Omental fat pad (tissue), 4 donors: Measurements from ENCODE around the gene ANXA7. TPM values are rescaled to one million over a fixed set of nuclear protein-coding genes. Genes with fewer than 3 reads are reported as not detected.

ENCODE experiments used
- ATAC-seq: fragments of 150-250 bp; one replicate; pipeline ENCODE4 v1.9.1; 2016; ENCODE audit warnings: mild to moderate bottlenecking, moderate library complexity; ENCODE audit not compliant: low FRiP score
- DNase-seq: peaks from one replicate; pipeline ENCODE4 v3.0.0-alpha.2; 2019; ENCODE audit warnings: low spot score
- total RNA-seq, 4 donors: library from RNA; depleted of rRNA; stranded (reverse); fragments of >200 nt; gene quantifications; one replicate each; pipeline ENCODE4 v1.1.0, GENCODE V29; 2016
- TF ChIP-seq, protein P1 (sequence below), 3 donors: fragments of 450-650 bp; IDR thresholded peaks; one replicate each; pipeline ENCODE4 v1.5.1; 2016 to 2017; ENCODE audit warnings: antibody characterized with exemption in 3 of 3, mild to moderate bottlenecking in 3 of 3, moderate library complexity in 2 of 3

The ANXA7 gene
- total RNA-seq, 4 donors from 2014 or later, result 99.6 to 115 (median 112) TPM

DNA sequence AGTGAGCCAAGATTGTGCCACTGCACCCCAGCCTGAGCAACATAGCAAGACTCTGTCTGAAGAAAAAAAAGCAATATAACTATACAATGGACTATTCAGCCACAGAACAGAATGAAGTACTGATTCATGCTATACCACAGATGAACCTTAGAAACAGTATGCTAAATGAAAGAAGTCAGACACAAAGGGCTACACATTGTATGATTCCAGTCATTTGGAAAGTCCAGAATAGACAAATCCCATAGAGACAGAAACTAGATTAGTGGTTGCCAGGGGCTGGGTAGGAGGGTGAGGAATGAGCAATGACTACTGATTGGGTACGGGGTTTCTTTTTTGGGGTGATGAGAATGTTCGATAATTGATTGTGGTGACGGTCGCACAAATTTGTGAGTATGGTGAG, 45.6 kb downstream of the ANXA7 start:
- ATAC-seq (no peak), DNase-seq (no peak)
- TF ChIP-seq, protein P1, sequence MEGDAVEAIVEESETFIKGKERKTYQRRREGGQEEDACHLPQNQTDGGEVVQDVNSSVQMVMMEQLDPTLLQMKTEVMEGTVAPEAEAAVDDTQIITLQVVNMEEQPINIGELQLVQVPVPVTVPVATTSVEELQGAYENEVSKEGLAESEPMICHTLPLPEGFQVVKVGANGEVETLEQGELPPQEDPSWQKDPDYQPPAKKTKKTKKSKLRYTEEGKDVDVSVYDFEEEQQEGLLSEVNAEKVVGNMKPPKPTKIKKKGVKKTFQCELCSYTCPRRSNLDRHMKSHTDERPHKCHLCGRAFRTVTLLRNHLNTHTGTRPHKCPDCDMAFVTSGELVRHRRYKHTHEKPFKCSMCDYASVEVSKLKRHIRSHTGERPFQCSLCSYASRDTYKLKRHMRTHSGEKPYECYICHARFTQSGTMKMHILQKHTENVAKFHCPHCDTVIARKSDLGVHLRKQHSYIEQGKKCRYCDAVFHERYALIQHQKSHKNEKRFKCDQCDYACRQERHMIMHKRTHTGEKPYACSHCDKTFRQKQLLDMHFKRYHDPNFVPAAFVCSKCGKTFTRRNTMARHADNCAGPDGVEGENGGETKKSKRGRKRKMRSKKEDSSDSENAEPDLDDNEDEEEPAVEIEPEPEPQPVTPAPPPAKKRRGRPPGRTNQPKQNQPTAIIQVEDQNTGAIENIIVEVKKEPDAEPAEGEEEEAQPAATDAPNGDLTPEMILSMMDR (IDR thresholded peaks at IDR 0.05), result no peak

DNA sequence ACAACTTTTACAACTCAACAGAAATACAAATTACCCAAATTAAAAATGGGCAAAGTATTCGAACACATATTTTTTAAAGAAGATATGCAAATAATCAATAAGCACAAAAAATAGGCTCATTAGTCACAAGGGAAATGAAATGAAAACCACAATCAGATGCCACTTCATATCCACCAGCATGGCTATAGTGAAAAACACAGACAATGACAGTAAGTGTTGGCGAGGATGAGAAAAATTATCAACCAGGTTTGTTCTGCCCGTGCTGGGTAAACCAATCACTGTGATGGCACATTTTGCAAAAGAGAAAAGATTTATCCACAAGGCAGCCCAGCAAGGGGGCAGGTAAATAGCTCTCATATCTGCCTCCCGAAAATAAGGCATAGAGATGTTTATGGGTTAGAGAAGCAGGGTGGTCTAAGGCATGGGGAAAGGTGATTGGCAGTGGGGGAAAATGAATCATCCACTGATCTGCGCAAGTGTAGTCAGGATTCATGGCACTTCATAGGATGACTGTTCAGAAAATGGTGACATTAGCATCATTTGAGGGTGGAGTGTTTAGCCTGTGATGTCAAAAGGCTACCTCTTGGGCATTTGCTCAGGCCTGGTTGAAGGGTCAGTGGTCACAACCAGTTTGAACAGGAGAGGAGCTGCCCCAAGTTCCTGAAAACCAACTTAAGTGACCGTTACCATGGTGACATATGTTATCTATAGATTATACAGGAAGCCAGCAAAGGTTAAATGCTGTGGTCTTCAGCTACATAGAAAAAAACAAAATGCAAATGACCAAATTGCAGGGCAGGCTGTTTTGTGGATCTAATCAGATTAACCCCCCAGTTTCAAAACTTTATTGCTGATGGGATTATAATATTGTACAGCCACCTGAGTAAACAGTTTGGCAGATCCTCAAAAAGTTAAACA, 47.2 kb downstream of the ANXA7 start:
- TF ChIP-seq, protein P1 (IDR thresholded peaks at IDR 0.05), result no peak
- ATAC-seq, result no peak
- DNase-seq, result no peak

DNA sequence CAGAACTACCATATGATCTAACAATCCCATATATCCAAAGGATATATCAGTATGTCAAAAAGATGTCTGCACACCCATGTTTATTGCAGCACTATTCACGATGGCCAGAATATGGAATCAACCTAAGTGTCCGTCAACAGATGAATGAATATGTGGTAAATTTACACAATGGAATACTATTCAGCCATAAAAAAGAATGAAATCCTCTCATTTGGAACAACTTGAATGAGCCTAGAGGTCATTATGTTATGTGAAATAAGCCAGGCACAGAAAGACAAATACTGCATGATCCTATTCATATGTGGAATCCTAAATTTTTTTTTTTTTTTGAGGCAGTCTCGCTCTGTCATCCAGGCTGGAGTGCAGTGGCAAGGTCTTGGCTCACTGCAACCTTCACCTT, 48.9 kb downstream of the ANXA7 start:
- TF ChIP-seq, protein P1 (IDR thresholded peaks at IDR 0.05), result no peak
- ATAC-seq (no peak), DNase-seq (no peak)

- DNase-seq, result no peak
- TF ChIP-seq, protein P1 (IDR thresholded peaks at IDR 0.05), result no peak
- no peak for ATAC-seq
Observed at GRCh38 chr10:73359492-73359891, 54.4 kb downstream of the ANXA7 start.

DNA sequence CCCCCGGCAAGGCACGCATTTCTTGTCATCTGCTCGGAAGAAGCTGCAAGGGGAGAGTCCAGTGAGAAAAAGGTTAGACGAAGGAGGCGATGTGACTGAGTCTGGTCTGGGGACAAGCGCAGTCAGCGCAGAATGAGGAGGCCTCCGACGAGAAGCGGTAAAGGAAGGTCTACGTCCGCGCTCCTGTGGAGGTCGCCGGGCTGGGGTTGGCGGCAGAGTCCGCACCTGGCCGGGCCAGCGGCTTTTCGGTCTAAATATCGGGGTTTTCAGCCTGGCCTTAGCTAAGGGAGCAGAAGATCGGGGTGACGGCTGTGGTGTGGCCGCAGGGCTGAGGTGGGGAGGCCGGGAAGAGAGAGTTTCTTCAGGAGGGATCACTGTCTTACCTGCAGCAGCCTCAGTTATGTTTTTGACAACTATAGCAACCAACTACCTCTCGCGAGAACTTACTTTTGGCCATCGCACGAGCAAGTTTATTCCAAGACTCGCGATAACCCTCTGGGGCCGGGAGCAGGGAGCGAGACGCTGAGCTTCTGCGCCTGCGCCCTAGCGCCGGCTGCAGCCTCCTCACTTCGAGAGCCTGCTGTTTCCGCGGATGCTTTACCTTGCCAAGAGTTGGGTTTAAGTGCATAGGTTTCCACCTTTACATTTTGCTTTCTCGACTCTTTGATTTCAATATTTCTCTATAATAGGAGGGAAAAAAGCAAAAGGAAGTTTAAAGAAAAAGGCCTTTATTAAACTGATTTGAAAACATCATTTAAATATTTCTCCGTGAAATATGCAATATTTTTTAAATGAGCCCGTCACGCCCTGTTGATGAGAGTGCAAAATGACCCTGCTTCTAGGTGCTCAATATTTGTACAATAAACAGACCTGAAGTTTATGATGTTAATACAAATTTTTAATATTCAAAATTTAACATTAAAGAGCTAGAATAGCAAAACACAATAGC, 55.3 kb downstream of the ANXA7 start, which contains the start of gene CFAP70:
Gene CFAP70 (minus strand): TSS at position 534 of the 949 bp plus-strand sequence. CDS start 4,068 bp downstream, outside the sequence.
- ATAC-seq (peak; percentile 94), DNase-seq (peak; percentile 45)
- TF ChIP-seq, protein P1 (IDR thresholded peaks at IDR 0.05), result no peak

- no peak for ATAC-seq
- TF ChIP-seq, protein P1 (IDR thresholded peaks at IDR 0.05), result no peak
Observed at GRCh38 chr10:73357821-73358220, 56.0 kb downstream of the ANXA7 start.

More at GRCh38 chr10:73357821-73358220, 56.0 kb downstream of the ANXA7 start:
- no peak for DNase-seq
